Ovary (tissue), 3 donors: ENCODE measurements around the gene HDGFL1.

ENCODE experiments used
- EP300 ChIP-seq: sonication (generic); formaldehyde crosslinking; IDR thresholded peaks from one replicate; pipeline ENCODE4 v1.6.1; 2017; ENCODE audit warnings: antibody characterized with exemption
- POLR2A ChIP-seq: fragments of 450-650 bp; IDR thresholded peaks from one replicate; pipeline ENCODE4 v1.6.1; 2017; ENCODE audit warnings: antibody characterized with exemption, mild to moderate bottlenecking, moderate library complexity
- TF ChIP-seq, protein P1 (sequence below), 3 donors: fragments of 450-650 bp in 2 of 3; fragments of 200-600 bp in 1 of 3; IDR thresholded peaks; one replicate each; pipeline versions ENCODE4 v1.5.1 to v1.8.0; 2016 to 2022; ENCODE audit warnings: antibody characterized with exemption in 3 of 3, mild to moderate bottlenecking in 1 of 3
- donor health status: DM: no; HTN: no; CAD: no.

DNA sequence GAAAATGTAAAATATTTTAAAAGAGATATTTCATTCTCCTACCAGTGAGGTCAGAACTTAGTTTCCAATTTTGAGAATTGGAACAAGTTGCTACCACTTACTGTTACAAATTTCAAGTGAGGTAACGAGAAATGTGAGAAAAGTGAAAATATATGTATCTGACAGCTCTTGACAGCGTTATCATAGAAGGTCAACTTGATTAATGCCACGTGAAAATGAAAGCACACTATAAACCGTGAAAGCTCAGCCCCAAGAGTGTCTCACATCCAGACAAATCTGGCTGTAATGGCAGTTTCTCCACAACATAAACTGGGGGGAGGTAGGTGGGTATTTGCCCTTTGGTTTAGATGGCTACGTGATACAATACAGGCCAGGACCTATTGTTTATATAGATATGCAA is 13.9 kb downstream of the HDGFL1 start:
- TF ChIP-seq POLR2A (no peak), EP300 (no peak)
- TF ChIP-seq, protein P1, sequence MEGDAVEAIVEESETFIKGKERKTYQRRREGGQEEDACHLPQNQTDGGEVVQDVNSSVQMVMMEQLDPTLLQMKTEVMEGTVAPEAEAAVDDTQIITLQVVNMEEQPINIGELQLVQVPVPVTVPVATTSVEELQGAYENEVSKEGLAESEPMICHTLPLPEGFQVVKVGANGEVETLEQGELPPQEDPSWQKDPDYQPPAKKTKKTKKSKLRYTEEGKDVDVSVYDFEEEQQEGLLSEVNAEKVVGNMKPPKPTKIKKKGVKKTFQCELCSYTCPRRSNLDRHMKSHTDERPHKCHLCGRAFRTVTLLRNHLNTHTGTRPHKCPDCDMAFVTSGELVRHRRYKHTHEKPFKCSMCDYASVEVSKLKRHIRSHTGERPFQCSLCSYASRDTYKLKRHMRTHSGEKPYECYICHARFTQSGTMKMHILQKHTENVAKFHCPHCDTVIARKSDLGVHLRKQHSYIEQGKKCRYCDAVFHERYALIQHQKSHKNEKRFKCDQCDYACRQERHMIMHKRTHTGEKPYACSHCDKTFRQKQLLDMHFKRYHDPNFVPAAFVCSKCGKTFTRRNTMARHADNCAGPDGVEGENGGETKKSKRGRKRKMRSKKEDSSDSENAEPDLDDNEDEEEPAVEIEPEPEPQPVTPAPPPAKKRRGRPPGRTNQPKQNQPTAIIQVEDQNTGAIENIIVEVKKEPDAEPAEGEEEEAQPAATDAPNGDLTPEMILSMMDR (IDR thresholded peaks at IDR 0.05): no peak
